ENCODE measurements around the gene MAP3K12.
A peak's percentile ranks its signal among the peaks of the same experiment; 100 is the strongest.
"Not testable (repeated sequence)": the region's sequence is repeated elsewhere in the genome, so short reads cannot be mapped to it uniquely, and the experiment has no call there.

MAP3K12 gene

DNA sequence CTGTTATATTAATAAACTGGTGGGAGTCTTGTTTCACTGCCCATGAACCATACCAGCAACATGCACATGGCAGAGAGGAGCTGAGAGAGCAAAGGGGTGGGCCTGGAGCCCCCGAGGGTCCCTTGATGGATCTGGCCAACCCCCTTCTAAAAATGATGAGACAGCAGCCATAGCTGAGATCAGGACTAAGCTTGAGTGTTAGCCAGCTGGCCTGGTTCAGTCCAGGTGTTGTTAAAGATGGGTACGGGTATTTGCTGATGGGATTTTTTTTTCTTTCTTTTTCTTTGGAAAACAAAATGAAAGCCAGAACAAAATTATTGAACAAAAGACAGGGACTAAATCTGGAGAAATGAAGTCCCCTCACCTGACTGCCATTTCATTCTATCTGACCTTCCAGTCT is 31.4 kb downstream of the MAP3K12 start:
- no peak for DNase-seq (ENCODE audit: low read depth, low spot score)

DNA sequence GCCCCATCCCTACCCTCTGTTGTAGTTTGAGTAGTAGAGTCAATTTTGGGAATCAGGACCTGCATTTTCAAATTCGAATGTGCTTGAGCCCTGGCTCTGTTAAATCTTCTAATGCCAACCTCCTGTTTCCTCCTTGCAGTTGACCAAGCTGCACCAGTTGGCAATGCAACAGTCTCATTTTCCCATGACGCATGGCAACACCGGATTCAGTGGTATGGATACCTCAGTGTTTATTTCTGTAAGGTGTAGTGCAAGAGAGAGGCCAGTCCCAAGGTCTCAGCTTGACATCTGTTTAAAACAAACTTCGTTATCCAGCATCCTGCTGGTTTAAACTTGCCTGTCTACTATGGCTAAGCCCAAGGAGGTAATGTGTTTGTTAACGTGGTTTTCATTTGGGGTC is 32.2 kb downstream of the MAP3K12 start:
- no peak for DNase-seq (ENCODE audit: low read depth, low spot score)

DNA sequence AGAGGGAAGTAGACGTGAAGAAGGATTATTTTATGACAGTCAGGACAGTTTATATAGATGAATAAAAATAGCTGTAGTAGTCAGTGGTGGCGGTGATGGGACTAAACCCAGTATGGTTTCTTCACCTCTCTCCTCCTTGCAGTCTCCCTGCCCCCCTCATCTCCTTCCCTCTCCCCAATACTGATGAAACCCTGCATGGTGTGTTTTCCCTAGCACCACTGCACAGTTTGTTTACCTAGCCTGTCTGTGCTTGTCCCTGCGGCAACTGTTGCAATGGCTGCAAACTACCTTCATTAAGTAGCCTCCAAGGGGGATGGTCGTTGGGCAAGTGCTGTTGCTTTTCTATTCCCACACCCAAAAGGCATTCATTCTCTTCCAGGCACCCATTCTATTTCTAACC is 32.6 kb downstream of the MAP3K12 start:
- DNase-seq (ENCODE audit: low read depth, low spot score) = no peak

DNA sequence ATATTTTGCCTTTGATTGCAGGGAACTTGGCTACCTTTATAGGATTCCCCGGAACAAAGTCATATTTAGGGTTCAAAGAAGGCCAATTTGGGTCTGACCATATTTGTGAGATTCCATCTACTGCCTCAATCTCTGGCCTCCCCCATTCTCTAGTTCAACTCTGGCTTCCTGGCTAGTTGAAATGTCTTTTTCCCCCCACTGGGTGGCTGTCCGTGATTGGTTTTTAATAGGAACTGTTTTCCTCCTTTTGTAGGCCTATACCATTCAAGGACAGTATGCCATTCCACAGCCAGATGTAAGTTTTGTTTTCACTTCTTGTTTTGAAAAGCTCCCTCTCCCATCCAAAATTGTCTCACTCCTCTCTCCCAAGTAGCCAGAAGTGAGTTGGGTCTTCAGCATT is 33.6 kb downstream of the MAP3K12 start:
- DNase-seq (ENCODE audit: low read depth, low spot score) = no peak

DNA sequence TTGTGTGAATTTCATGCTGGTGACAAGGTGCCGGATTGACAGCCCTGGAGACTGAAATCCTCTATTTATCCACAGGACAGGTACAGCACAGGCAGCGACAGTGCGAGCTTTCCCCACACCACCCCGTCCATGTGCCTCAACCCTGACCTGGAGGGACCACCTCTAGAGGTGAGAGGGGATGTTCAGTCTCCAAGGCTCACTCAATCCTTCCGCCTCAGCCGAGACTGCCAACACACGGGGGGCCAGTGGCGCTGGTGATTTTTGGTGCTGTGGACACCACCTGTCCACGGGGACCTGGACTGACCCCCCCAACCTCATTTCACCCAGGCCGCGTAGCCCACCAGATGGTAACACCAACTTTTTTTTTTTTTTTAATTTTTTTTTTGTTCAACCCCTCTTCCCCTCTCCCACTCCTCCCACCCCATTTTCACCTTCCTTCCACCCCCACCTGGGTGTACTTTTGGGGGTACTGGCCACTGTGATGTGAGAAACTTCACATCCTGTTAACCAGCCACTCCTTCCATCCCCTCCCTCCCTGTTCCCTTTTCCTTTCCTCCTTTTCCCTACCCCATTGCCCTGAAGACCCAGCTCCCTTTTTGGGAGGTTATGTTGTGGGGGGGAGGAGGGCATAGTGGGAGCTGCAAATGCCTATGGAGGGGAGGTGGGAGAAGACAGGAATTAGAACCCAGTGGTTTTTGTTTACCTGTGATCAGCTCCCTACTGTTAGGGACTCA is 34.4 kb downstream of the MAP3K12 start:
- no peak for DNase-seq (ENCODE audit: low read depth, low spot score)

DNA sequence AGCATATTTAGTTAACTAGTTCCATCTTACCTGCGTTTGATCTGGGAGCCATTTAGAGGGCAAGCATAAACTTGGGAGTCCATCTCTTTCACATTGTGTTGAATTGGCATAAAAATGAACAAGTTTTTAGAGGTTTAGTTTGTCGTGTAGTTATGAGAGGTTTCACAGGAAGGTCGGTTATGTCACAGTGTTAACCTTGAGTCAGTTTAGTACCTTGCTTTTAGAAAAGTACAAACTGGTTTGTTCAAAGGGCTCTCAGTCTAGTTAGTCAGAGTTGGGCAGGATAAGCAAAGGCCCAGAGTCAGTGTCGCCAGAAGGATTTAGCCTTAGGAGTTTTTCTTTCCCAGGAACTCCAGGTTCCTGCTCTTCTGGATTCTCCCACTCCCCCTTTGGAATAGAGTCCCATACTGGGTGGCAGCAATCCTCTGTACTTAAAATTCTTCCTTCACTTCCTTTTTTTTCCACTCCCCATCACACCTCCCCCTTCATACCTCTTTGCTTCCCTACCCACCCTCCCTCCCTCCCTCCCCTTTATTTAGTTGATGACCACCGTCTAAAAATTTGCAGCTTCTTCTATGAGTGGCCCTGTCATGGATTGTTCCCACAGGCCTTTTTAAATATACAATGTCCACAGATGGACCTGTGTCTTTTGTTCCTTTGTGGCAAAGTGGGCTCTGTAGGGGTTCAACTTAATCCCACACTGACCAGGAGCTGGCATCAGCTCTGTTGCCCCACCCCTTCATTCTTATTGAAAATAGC is 35.3 kb downstream of the MAP3K12 start:
- no peak for DNase-seq (ENCODE audit: low read depth, low spot score)

DNA sequence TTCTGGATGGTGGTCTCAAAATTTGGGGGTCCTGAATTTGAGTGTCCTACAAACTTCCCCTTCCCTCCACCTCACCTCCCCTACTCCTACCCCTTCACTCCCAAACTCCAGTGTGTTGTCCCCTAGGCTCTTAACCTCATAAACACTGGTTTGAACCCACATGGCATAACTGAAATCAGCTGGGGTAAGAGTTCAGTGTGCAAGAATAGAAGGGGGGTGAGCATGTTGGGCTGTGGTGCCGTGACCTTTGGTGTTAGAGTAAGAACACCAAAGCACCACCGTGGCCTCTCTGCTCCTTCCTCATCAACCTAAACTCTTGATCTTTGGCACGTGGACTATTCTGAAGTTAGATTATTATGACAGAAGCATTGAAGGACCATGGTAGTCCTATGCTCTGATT is 36.3 kb downstream of the MAP3K12 start:
- DNase-seq (ENCODE audit: low read depth, low spot score) = no peak

DNA sequence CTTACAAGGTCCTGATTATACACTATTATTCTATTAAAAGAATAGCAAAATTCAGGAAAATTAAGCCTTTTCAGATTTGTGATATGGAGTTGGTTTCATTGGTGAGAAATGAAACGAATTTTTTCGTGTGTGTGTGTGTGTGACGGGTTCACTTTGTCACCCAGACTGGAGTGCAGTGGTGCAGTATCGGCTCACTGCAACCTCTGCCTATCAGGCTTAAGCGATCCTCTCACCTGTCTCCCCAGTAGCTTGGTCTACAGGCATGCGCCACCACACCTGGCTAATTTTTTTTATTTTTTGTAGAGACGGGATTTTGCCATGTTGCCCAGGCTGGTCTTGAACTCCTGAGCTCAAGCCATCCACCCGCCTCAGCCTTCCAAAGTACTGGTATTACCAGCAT is 37.7 kb downstream of the MAP3K12 start:
- no peak for DNase-seq (ENCODE audit: low read depth, low spot score)

DNA sequence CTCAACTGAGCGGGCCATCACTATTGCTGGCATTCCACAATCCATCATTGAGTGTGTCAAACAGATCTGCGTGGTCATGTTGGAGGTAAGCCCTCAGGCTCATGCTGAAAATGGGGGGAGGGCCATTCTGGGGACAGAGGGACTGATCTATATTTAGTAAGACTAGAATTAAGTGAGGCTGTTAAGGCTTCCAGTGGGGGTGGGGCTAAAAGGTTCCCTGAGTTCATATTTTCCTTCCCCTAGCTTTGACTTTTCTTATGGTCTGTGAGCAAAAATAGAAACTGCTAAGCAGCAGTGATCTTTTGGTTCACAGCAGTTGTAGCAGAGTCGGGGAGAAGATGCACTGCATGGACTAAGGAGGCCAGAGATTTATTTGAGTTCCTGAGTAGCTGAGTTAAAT is 38.2 kb downstream of the MAP3K12 start:
- no peak for DNase-seq (ENCODE audit: low read depth, low spot score)

DNA sequence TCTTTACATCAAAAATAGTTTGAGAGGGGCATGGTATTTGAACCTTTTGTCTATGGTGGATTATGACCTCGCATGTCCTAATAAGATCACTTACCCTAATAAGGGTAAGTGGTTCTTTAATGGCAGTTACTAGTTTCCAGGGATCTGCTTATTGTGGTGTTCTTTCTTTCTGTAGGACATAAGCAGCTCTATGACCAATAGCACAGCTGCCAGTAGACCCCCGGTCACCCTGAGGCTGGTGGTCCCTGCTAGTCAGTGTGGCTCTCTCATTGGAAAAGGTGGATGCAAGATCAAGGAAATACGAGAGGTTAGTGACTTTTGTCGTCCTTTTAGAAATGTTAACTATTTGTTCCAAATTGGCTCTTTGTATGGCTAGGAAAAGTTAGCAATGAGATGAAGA is 40.2 kb downstream of the MAP3K12 start:
- no peak for DNase-seq (ENCODE audit: low read depth, low spot score)

DNA sequence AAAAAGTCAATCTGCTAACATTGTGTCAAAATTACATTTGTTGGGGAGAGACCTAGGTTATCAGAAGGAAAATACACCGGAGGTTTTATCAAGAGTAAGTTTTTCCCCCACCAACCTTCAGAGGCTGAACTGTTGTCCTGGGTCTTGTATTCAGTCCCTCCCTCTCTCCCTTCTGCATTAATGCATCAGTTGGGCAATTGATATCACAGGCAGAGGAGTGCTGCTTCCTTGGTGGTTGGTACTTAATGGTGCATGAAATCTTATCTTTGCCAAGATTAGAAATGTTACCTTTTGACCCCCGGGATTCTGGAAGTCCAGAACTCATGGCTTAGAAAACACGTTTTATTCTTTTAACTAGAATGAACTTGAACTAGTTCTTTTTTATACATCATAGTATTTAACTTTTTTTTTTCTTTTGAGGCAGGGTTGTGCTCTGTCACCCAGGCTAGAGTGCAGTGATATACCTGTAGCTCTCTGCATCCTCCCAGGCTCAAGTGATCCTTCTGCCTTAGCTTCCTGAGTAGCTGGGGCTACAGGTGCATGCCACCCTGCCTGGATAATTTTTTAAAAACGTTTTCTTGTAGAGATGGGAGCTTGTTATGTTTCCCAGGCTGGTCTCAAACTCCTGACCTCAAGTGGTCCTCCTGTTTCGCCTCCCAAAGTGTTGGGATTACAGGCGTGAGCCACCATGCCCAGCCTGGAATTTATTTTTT is 42.4 kb downstream of the MAP3K12 start:
- no peak for DNase-seq (ENCODE audit: low read depth, low spot score)

DNA sequence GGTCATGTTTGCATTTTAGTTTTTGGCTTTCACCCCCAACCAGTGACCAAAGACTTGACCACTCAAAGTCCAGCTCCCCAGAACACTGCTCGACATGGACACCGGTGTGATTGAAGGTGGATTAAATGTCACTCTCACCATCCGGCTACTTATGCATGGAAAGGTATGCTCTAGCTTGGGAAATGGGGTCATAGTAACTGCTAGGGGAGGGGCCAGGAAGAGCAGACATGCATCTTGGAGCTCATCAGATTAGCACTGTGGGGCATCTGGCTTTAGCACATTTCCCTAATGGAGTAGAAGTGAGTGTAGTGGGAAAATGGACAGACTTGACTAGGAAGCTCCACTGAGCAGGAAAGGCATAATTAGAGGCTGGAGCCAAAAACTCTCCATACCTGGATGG is 44.6 kb downstream of the MAP3K12 start:
- DNase-seq (ENCODE audit: low read depth, low spot score) = no peak

DNA sequence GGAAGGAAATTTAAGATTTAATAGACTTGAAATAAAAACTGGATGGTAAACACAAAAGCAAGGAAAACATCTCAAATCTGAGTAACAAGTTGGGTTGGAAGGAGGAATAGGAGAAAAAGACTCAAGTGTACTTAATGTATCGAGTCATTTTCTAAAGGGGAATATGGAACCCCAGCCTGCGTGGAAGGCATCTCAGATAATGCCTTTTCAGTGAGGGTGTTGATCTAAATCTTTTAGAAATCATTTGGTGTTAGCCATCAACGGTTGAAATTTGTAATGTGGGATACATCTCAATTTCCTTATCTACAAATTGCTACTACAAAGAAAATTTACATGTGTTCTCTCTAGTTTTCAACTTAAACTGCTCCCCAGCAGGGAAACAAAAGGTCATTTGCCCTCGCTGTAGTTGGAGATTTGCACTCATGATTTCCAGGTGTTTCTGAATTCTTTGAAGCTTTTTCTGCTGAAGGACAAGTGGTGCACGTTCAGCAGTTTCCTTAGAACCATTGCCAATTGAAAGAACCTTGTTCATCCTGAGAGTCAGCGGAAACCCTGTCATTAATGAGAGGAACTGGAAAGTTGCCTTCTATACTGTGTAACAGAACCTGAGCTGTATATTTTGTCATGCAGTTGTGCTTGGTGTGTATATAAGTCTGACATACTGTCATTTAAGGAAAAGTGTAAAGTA is 45.2 kb downstream of the MAP3K12 start:
- DNase-seq (ENCODE audit: low read depth, low spot score) = no peak

DNA sequence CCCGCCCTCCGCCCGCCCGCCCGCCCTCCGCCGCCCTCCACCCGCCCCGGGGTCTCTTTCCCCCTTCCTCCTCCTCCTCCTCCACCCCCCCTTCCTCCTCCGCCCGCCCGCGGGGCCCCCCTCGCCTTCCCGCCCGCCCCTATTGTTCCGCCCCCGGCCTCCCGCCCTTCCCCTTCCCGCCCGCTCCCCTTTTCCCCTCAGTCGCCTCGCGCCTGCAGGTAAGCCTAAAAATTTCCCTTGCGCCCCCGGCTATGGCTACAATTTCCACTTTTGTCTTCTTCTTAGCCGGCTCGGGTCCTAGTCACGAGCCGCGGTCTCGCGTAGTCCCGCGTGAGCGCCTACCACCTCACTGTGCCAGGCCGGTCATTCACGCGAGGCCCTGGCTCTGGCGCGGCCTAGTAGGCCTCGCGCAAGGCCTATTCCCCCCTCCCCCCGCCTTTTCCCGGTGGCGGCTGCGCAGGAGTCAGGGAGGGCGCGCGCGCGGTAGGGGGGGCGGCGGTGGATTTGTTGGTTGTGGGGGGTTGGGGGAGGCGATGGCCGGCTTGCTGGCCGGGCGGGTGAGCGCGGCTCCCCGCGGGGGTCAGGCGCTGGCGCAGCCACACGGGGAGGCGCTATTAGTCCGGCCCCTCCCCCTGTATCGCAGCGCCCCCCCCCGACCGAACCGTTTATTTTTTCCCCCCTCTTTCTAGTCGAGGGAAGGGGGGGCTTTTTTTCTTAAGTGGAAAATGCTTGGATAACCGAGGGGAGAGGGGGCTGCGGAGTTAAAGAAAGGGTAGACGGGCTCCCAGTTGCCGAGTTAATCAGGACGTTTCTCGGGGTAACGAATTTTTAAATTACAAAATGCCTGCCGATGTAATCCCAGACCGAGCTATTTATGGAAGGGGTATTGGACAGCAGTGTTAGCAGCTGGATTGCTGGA is 46.8 kb downstream of the MAP3K12 start:
- DNase-seq (ENCODE audit: low read depth, low spot score) = no peak

DNA sequence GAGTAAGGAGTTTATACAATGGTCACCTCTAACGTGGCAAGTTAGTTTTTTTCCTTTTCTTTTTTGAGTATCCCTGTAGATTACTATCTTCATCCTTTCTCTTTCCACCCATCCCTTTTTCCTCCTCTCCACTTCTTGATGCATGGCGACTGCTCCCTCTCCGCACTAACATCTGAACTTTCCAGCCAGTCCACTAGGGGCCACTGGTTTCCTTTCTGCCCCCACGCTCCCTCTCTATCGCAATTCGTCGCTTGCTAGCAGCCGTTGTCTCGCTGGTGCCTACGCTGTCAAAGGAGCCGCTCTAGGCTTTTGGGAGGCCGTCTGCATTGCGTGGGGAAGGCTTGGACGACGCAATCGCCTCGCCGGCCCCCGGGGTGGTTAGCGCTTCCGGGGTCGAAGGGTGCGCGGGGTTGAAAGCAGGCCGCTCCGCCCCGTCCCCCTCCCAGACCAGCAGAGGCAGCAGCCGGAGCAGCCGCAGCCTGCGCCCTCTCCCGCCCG is 47.5 kb downstream of the MAP3K12 start, which contains the start of gene PCBP2:
Gene PCBP2 (plus strand): TSS at position 442 of the 498 bp plus-strand sequence. CDS start 2,699 bp downstream, outside the sequence.
- peak; percentile 99 for DNase-seq (ENCODE audit: low read depth, low spot score)

DNA sequence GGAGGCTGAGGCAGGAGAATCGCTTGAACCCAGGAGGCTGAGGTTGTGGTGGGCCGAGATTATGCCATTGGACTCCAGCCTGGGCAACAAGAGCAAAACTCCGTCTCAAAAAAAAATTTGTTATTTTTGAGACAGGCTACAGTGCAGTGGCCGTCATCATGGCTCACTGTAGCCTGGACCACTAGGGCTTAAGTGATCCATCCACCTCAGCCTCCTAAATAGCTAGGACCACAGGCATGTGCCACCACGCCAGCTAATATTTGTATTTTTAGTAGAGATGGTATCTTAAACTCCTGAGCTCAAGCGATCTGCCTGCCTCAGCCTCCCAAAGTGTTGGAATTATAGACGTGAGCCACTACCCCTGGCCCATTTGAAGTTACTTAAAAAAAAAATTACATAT is 48.3 kb downstream of the MAP3K12 start:
- DNase-seq (ENCODE audit: low read depth, low spot score) = no peak

DNA sequence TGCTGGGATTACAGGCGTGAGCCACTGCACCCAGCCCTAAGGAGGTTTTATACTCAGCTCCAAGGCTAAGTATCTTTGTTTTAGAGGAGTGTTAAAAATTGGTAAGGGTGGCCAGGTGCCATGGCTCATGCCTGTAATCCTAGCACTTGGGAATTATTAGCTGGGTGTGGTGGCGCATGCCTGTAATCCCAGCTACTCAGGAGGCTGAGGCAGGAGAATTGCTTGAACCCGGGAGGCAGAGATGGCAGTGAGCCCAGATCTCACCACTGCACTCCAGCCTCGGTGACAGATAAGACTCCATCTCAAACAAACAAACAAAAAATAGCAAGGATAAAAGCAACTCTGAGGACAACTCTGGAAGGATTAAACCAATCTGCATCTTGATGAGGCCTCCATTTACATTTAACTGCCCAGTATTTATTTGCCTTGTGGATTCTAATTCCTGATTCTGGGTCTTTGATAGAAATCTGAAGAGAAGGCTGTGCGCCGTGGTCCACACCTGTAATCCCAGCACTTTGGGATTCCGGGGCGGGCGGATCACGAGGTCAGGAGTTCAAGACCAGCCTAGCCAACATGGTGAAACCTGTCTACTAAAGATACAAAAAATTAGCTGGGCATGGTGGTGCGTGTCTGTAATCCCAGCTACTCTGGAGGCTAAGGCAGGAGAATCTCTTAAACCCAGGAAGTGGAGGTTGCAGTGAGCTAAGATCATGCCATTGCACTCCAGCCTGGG is 54.5 kb downstream of the MAP3K12 start:
- not testable (repeated sequence) for DNase-seq (ENCODE audit: low read depth, low spot score)

DNA sequence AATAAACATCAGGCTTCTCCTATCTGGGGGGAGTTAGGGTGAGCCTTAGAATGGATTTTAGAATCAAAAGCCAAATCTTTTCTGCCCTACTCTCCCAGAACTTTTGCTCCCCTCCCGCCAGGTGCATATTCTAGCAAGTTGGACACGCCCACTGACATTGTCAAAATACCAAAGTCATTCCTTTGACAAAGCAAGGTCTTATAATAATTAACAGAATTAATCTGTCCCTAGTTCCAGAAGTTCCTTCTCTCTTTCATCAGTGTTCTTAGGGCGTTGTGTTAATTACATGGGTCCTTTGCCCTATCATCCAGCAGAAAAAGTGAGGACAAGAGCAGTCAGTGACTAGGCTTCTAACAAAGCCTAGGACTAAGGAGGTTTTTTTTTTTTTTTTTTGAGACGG is 55.3 kb downstream of the MAP3K12 start:
- no peak for DNase-seq (ENCODE audit: low read depth, low spot score)

DNA sequence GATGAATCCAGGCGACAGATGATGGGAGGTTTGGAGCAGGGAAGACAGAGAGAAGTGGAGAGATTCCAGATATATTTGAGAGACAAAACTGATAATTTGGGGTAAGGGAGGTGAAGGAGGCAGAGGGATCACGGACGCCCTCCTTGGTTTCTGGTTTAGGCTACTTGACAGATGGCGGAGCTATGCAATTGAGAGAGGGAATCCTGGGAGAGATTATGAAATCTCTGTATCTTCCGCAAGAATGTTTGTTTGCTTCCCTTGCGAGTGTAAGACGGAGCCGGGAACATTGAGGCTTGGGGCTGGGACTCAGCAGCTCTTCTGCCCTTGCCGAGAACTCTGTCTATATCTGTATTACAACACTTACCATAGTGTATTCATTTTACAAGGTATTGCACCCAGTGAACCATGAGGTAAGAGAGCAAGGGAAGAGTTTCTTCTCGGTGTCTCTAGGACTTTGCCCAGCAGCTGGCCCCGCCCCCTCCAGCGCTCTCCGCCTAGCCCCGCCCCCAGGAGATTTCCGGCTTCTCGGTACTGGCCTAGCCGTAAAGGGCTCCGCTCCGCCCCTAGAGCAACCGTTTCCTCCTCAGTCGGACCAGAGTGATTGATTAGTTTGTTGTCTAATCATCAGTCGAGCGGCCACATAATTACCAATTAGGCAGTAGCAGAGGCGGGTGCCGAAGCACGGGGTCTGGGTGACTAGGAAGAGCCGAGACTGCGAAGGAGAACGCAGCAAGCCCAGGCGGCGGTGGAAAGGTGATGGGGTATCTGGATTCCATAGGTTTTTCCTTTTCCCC is 58.0 kb downstream of the MAP3K12 start, which contains the start of gene PRR13:
Gene PRR13 (plus strand): TSS at position 695 of the 794 bp plus-strand sequence. CDS start 981 bp downstream, outside the sequence.
- peak; percentile 97 for DNase-seq (ENCODE audit: low read depth, low spot score)
